GM18505 (cell line): Measurements from ENCODE around the gene PRKCB.
A peak's percentile ranks its signal among the peaks of the same experiment; 100 is the strongest.

Experiments
- ATAC-seq: cut with Tn5 transposase; IDR thresholded peaks from one replicate; pipeline ENCODE4 v1.9.1; 2021; ENCODE audit not compliant: unreplicated experiment
- POLR2A ChIP-seq: IDR thresholded peaks from 4 replicates; pipeline ENCODE4 v1.6.1; 2011; ENCODE audit warnings: borderline replicate concordance; ENCODE audit not compliant: insufficient read depth, insufficient read length; ENCODE audit errors: extremely low read depth

PRKCB gene

GRCh38 chr16:23934610-23935236 lies 98.9 kb downstream of the PRKCB start:
- TF ChIP-seq POLR2A, result no peak

GRCh38 chr16:23940111-23940510 lies 104.3 kb downstream of the PRKCB start:
- ATAC-seq, result no peak
- no peak for TF ChIP-seq POLR2A

More at GRCh38 chr16:23934610-23935236, 98.9 kb downstream of the PRKCB start:
- ATAC-seq, result no peak

GRCh38 chr16:23941025-23941424 lies 105.2 kb downstream of the PRKCB start:
- TF ChIP-seq POLR2A, result no peak

GRCh38 chr16:23941963-23942564 lies 106.3 kb downstream of the PRKCB start:
- TF ChIP-seq POLR2A, result no peak
- ATAC-seq, result no peak

More at GRCh38 chr16:23941025-23941424, 105.2 kb downstream of the PRKCB start:
- ATAC-seq, result no peak

- no peak for ATAC-seq
- TF ChIP-seq POLR2A, result no peak
Measured at GRCh38 chr16:23943604-23944003, 107.8 kb downstream of the PRKCB start.

GRCh38 chr16:23944381-23944780 lies 108.6 kb downstream of the PRKCB start:
- TF ChIP-seq POLR2A, result no peak
- no peak for ATAC-seq

GRCh38 chr16:23945243-23945642 lies 109.5 kb downstream of the PRKCB start:
- no peak for TF ChIP-seq POLR2A
- no peak for ATAC-seq

GRCh38 chr16:23947838-23948237 lies 112.1 kb downstream of the PRKCB start:
- no peak for ATAC-seq
- no peak for TF ChIP-seq POLR2A

GRCh38 chr16:23948949-23949411 lies 113.2 kb downstream of the PRKCB start:
- ATAC-seq, result no peak
- TF ChIP-seq POLR2A, result no peak

- peak; percentile 56 for ATAC-seq
- TF ChIP-seq POLR2A, result no peak
Measured at GRCh38 chr16:23949630-23950290, 114.0 kb downstream of the PRKCB start.

GRCh38 chr16:23950291-23950894 lies 114.6 kb downstream of the PRKCB start:
- TF ChIP-seq POLR2A, result no peak
- ATAC-seq, result peak; percentile 2

- no peak for TF ChIP-seq POLR2A
- no peak for ATAC-seq
Measured at GRCh38 chr16:23950898-23951297, 115.1 kb downstream of the PRKCB start.

- TF ChIP-seq POLR2A, result no peak
- no peak for ATAC-seq
Measured at GRCh38 chr16:23952128-23952970, 116.6 kb downstream of the PRKCB start.
